Loucy (cell line): ENCODE data around the gene PRKN.

Source experiments
- H2AFZ ChIP-seq: fragments of 200-600 bp; sonication (generic); 2 replicates; pipeline ENCODE4 v1.6.0; 2016; ENCODE audit warnings: antibody characterized with exemption, mild to moderate bottlenecking, low read length, moderate library complexity
- H3F3A ChIP-seq: fragments of 200-600 bp; 2 replicates; pipeline ENCODE4 v1.6.0; 2016; ENCODE audit warnings: antibody characterized with exemption, low read depth, mild to moderate bottlenecking
- H3K27me3 ChIP-seq: fragments of 200-600 bp; sonication (generic); 2 replicates; pipeline ENCODE4 v1.6.1; 2014; ENCODE audit warnings: low read length, mild to moderate bottlenecking; ENCODE audit not compliant: insufficient read depth, poor library complexity, severe bottlenecking
- H3K36me3 ChIP-seq: fragments of 200-600 bp; sonication (generic); 2 replicates; pipeline ENCODE4 v1.6.1; 2016; ENCODE audit warnings: low read length; ENCODE audit not compliant: insufficient read depth
- H3K4me1 ChIP-seq: fragments of 200-600 bp; sonication (generic); 2 replicates; pipeline ENCODE4 v1.5.1; 2014; ENCODE audit warnings: low read length, mild to moderate bottlenecking; ENCODE audit not compliant: insufficient read depth, poor library complexity, severe bottlenecking
- H3K4me2 ChIP-seq: fragments of 200-600 bp; sonication (generic); 2 replicates; pipeline ENCODE4 v1.6.0; 2014; ENCODE audit warnings: antibody characterized with exemption, low read length, low read depth, mild to moderate bottlenecking; ENCODE audit not compliant: poor library complexity, severe bottlenecking
- H3K4me3 ChIP-seq: fragments of 200-600 bp; sonication (generic); 2 replicates; pipeline ENCODE4 v1.5.1; 2014; ENCODE audit warnings: low read length, mild to moderate bottlenecking, mixed read lengths; ENCODE audit not compliant: poor library complexity, severe bottlenecking
- H3K79me2 ChIP-seq: fragments of 200-600 bp; sonication (generic); 2 replicates; pipeline ENCODE4 v1.6.1; 2014; ENCODE audit warnings: low read length; ENCODE audit not compliant: insufficient read depth
- H3K9ac ChIP-seq: fragments of 200-600 bp; sonication (generic); 2 replicates; pipeline ENCODE4 v1.6.0; 2014; ENCODE audit warnings: mild to moderate bottlenecking, low read depth, low read length, moderate library complexity; ENCODE audit not compliant: poor library complexity, severe bottlenecking
- H3K9me2 ChIP-seq: fragments of 200-600 bp; sonication (generic); replicated peaks from 2 replicates; pipeline ENCODE4 v1.6.1; 2016; ENCODE audit warnings: low read depth, low read length, mixed read lengths
- H3K9me3 ChIP-seq: fragments of 200-600 bp; sonication (generic); 2 replicates; pipeline ENCODE4 v1.6.1; 2014; ENCODE audit warnings: mild to moderate bottlenecking, antibody characterized with exemption, low read length, low read depth; ENCODE audit not compliant: insufficient read depth
- H4K20me1 ChIP-seq: fragments of 200-600 bp; sonication (generic); 2 replicates; pipeline ENCODE4 v1.6.0; 2014; ENCODE audit warnings: antibody characterized with exemption, low read length, mild to moderate bottlenecking; ENCODE audit not compliant: insufficient read depth, poor library complexity, severe bottlenecking
- CTCF ChIP-seq: fragments of 200-600 bp; sonication (generic); conservative IDR thresholded peaks from 2 replicates; pipeline ENCODE4 v1.5.1; 2014; ENCODE audit warnings: mild to moderate bottlenecking, antibody characterized with exemption, low read length
- EZH2phosphoT487 ChIP-seq: fragments of 200-600 bp; IDR thresholded peaks from 2 replicates; pipeline ENCODE4 v1.6.1; 2018; ENCODE audit warnings: antibody characterized with exemption, mild to moderate bottlenecking, moderate library complexity, borderline replicate concordance

Gene PRKN

GRCh38 chr6:161949531-161949930 is 778.0 kb downstream of the PRKN start:
- no peaks in the 10 kb centered on the region for H3K27me3 ChIP-seq
- H4K20me1 ChIP-seq = no peaks in the 10 kb centered on the region
- H3K9me2 ChIP-seq = no peaks in the 10 kb centered on the region
- no peak overlapping the region for H3K4me3 ChIP-seq
- H2AFZ ChIP-seq = no peak overlapping the region
- H3K79me2 ChIP-seq = no peaks in the 10 kb centered on the region
- H3K4me2 ChIP-seq = no peak overlapping the region
- 0 out of 2 replicates have a peak, but pooled peaks cover 2% of the 10 kb centered on the region for H3K9me3 ChIP-seq
- no peak overlapping the region for H3K9ac ChIP-seq
- no peaks in the 10 kb centered on the region for H3K4me1 ChIP-seq
- H3K36me3 ChIP-seq = no peaks in the 10 kb centered on the region
- H3F3A ChIP-seq = no peaks in the 10 kb centered on the region
- TF ChIP-seq EZH2phosphoT487 (no peak), CTCF (no peak)

GRCh38 chr6:161948462-161948861 is 779.1 kb downstream of the PRKN start:
- no peaks in the 10 kb centered on the region for H3K79me2 ChIP-seq
- no peaks in the 10 kb centered on the region for H4K20me1 ChIP-seq
- TF ChIP-seq EZH2phosphoT487 (no peak), CTCF (no peak)
- no peak overlapping the region for H3K4me3 ChIP-seq
- H3K9ac ChIP-seq = no peak overlapping the region
- no peak overlapping the region for H2AFZ ChIP-seq
- H3K4me2 ChIP-seq = no peak overlapping the region
- no peaks in the 10 kb centered on the region for H3K27me3 ChIP-seq
- no peaks in the 10 kb centered on the region for H3K4me1 ChIP-seq
- no peaks in the 10 kb centered on the region for H3K36me3 ChIP-seq
- H3F3A ChIP-seq = no peaks in the 10 kb centered on the region
- no peaks in the 10 kb centered on the region for H3K9me2 ChIP-seq
- H3K9me3 ChIP-seq = 0 out of 2 replicates have a peak, but pooled peaks cover 2% of the 10 kb centered on the region

GRCh38 chr6:161947371-161947770 is 780.2 kb downstream of the PRKN start:
- Histone ChIP-seq H3K4me3 (no peak overlapping the region), H3K4me1 (no peaks in the 10 kb centered on the region), H3K36me3 (no peaks in the 10 kb centered on the region), H3K79me2 (no peaks in the 10 kb centered on the region), H3F3A (no peaks in the 10 kb centered on the region), H2AFZ (no peak overlapping the region), H3K9ac (no peak overlapping the region), H3K27me3 (no peaks in the 10 kb centered on the region), H3K4me2 (no peak overlapping the region), H3K9me3 (0 out of 2 replicates have a peak, but pooled peaks cover 2% of the 10 kb centered on the region), H3K9me2 (no peaks in the 10 kb centered on the region), H4K20me1 (no peaks in the 10 kb centered on the region)
- TF ChIP-seq EZH2phosphoT487 = no peak
- TF ChIP-seq CTCF = no peak
